Coronary artery (tissue), 2 donors: Measurements from ENCODE around the gene HSPG2.

Experiments used
- DNase-seq: peaks from one replicate; pipeline ENCODE4 v3.0.0-alpha.2; 2017; ENCODE audit warnings: low spot score
- H3K27ac ChIP-seq, 2 donors: fragments of 200-600 bp; sonication (generic); one replicate each; pipeline ENCODE4 v1.5.1; 2016 to 2019
- H3K4me3 ChIP-seq: fragments of 200-600 bp; sonication (generic); 2 replicates; pipeline ENCODE4 v1.5.1; 2016; ENCODE audit warnings: mild to moderate bottlenecking, moderate library complexity
- CTCF ChIP-seq: fragments of 200-600 bp; sonication (generic); IDR thresholded peaks from one replicate; pipeline ENCODE4 v1.5.1; 2019; ENCODE audit warnings: antibody characterized with exemption

HSPG2 gene

GRCh38 chr1:21896026-21896425, 41.1 kb downstream of the HSPG2 start:
- TF ChIP-seq CTCF, result no peak
- DNase-seq, result no peak
- Histone ChIP-seq H3K27ac (peak overlapping the region; percentile 64 to 95), H3K4me3 (no peak overlapping the region)

GRCh38 chr1:21894034-21894881, 42.9 kb downstream of the HSPG2 start:
- no peak for DNase-seq
- H3K27ac ChIP-seq, result peak overlapping the region; percentile 64 to 95
- H3K4me3 ChIP-seq, result no peak overlapping the region
- no peak for TF ChIP-seq CTCF

- H3K27ac ChIP-seq, result peak overlapping the region in 1 of 2 donors; percentile 53
Measured at GRCh38 chr1:21893046-21893805, 43.9 kb downstream of the HSPG2 start.

GRCh38 chr1:21891621-21892479, 45.3 kb downstream of the HSPG2 start:
- DNase-seq, result no peak
- no peak overlapping the region for H3K4me3 ChIP-seq
- no peak for TF ChIP-seq CTCF
- peak overlapping the region in 1 of 2 donors; percentile 35 for H3K27ac ChIP-seq

More at GRCh38 chr1:21893046-21893805, 43.9 kb downstream of the HSPG2 start:
- no peak overlapping the region for H3K4me3 ChIP-seq
- TF ChIP-seq CTCF, result no peak
- DNase-seq, result no peak

GRCh38 chr1:21891081-21891480, 46.0 kb downstream of the HSPG2 start:
- H3K27ac ChIP-seq, result peak overlapping the region in 1 of 2 donors; percentile 44
- H3K4me3 ChIP-seq, result no peak overlapping the region
- no peak for DNase-seq
- no peak for TF ChIP-seq CTCF

- TF ChIP-seq CTCF, result no peak
- no peak overlapping the region for H3K27ac ChIP-seq
- no peak for DNase-seq
- no peak overlapping the region for H3K4me3 ChIP-seq
Measured at GRCh38 chr1:21888500-21888899, 48.6 kb downstream of the HSPG2 start.
